GM18508 (cell line): Measurements from ENCODE around the gene NUP93.

ENCODE experiments used
- ATAC-seq: cut with Tn5 transposase; IDR thresholded peaks from one replicate; pipeline ENCODE4 v1.9.1; 2021; ENCODE audit warnings: moderate number of reproducible peaks; ENCODE audit not compliant: insufficient read depth, unreplicated experiment

The NUP93 gene

GRCh38 chr16:56841659-56842058 is 111.7 kb downstream of the NUP93 start:
- ATAC-seq, result no peak

- ATAC-seq, result no peak
Measured at GRCh38 chr16:56842133-56842532, 112.2 kb downstream of the NUP93 start.

GRCh38 chr16:56844056-56844455 is 114.1 kb downstream of the NUP93 start:
- ATAC-seq, result no peak

- no peak for ATAC-seq
Measured at GRCh38 chr16:56847173-56847910, 117.4 kb downstream of the NUP93 start.

- ATAC-seq, result no peak
Measured at GRCh38 chr16:56848029-56848936, 118.4 kb downstream of the NUP93 start.

GRCh38 chr16:56848955-56849689 is 119.2 kb downstream of the NUP93 start:
- no peak for ATAC-seq

DNA sequence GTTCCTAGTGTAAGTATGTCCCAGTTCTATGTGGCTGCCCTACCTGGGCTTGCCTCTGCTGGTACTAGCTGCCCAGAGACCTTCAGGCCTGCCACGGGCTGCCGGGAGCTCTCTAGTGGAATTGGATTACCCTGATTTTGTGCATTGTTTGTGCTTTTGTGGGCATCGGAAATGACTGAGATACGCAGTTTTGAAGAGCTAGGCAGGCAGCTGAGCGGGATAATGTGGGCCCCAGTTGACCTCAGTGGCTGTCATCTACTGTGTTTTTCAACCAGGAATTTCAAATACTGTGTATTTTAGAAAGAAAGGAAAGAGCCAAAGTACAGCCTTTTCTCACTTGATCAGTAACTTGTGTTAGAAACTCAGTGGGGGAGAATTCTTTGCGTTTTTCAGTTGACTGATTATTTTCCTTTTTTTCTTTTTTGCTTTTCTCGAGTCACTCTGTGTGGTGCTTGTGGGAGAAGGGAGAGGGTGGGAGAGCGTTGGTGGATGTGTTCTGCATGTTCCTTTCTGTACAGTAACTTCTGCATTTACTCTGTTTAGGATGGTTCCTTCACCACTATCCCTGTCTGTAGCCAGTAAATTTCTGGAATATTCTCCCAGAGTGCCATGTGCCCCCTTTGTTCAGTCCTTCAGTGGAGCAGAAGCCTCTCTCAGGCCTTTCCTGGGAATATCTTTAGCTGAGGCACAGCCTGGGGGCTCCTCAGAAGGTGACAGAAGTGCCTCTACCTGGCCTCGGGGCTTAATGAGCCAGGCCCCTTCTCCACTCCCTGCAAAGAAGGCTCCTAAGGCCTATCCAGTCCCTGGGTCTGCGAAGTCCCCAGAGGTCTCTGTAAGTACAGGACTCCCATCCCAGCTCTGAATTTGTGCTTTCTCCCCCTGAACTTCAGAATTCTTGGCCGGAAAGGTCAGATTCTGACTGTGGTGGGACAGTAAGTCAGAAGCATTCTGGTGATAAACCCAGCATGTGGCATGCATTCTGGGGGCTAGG is 120.1 kb downstream of the NUP93 start:
- ATAC-seq, result no peak

GRCh38 chr16:56851671-56852400 is 121.9 kb downstream of the NUP93 start:
- no peak for ATAC-seq

GRCh38 chr16:56852401-56852730 is 122.4 kb downstream of the NUP93 start:
- ATAC-seq, result no peak

- no peak for ATAC-seq
Measured at GRCh38 chr16:56852968-56853367, 123.0 kb downstream of the NUP93 start.

- no peak for ATAC-seq
Measured at GRCh38 chr16:56855201-56855600, 125.3 kb downstream of the NUP93 start.

- ATAC-seq, result no peak
Measured at GRCh38 chr16:56855946-56856345, 126.0 kb downstream of the NUP93 start.

DNA sequence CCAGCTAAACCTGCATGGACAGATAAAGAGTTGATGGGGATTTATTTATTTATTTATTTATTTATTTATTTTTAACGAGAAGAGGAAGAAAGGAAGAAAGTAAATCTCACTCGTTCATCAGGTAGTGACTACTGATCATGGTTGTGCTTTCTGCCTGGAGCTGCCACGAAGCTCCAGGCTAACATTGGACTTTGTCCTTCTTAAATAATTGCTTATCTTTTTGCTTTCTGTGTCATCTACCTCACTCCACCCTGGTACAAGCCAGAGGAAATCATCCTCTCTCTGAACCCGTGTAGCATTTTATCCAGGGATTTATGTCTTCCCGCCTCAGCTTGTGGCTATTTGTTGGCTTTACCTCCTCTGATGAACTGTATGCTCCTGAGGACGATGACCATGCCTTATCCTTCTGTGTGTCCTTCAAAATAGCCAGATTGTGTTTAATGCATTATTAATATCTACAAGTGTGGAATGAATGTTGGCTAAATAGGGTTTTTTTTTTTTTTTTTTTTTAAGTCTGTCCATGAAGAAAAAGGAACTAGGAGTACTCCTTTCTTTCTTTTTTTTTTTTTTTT is 127.0 kb downstream of the NUP93 start:
- no peak for ATAC-seq

GRCh38 chr16:56858374-56858773 is 128.4 kb downstream of the NUP93 start:
- ATAC-seq, result no peak

GRCh38 chr16:56859636-56860035 is 129.7 kb downstream of the NUP93 start:
- no peak for ATAC-seq

DNA sequence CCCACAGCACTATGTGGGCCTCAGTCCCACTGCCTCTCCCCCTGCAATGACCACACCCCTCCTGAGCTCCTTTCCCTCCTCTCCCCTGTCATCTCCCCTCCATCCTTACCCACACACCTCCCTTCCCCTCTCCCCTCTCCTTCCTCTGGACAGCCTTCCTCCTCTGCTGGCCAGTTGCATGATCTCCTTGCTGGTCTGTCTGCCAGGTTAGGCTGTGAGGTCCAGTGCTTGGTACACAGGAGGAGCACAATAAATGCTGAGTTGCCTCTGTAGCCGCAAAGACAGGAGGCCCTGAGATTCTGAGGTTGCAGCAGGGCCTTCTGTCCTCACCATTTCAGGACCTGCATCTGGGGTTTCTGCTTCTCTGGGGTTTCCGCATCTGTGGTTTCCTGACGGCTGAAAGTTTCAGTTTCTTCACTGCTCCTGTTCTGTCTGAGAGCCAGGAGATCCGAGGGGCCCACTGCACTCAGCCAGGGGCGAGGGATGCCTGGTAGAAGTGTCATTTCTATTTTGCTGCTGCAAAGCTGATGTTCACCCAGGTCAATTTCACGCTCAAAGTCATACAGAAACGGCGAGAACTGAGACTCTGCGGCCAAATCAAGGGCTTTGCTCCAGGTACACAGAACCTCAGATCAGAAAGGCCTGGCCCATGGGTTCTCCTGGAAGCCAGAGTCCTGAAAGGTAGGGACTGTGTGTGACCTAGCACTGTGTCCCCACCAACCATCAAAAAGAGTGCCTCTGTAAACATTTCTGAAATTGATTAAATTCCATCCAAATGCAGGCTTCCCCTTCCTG is 130.5 kb downstream of the NUP93 start:
- ATAC-seq, result peak; percentile 81

DNA sequence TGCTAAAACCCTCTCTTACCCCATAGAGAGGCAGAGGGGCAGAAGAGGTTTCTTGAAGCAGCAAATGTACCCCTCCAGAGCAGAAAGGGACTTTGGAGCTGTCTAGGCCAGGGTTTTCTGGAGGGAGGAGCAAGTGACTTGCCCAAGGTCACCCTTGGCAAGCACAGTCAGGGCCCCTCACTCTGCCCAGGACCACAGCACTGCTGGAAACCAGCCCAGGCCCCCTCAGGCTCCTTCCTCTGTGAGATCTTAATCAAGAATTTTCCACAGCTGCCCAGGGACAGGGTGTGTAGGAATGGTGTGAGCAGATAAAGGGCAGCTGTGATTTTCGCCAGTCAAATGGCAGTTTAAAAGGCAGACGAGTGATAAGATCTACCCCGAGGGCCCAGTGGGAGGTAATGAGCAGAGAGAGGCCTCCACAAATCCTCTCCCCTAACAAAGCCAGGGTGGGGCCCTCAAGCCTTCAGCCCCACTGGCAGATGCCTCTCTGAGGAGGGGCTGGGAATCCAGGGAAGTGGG is 131.2 kb downstream of the NUP93 start:
- ATAC-seq, result no peak

DNA sequence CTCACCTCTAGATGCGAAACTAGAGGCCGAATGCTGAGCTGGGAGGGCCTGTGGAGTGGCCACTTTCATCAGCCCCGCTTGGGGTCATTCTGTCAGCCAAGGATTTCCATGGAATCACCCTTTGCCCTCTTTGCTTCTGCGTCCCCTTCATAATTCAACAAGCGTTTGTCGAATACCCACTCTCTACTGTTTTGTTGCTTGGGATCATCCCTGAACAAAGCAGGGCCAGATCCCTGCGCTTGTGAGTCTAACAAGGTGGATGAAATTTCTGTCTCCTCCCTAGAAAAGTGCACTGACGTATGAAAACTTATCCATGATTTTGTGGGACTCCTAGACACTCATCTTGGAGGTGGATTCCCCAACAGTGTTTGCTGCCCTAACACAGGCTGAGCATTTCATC is 131.8 kb downstream of the NUP93 start:
- ATAC-seq, result no peak
